HUDEP-2 (cell line): ENCODE data around the gene RRH.
A peak's percentile ranks its signal among the peaks of the same experiment; 100 is the strongest.
"Not testable (repeated sequence)": the region's sequence is repeated elsewhere in the genome, so short reads cannot be mapped to it uniquely, and the experiment has no call there.

Experiments
- DNase-seq, 76 experiments: peaks; one replicate each; lab custom pipeline; 2025; ENCODE audit not compliant: unreplicated experiment in 76 of 76; lab: John Stamatoyannopoulos, UW

RRH gene

GRCh38 chr4:109827672-109828071 is at the start of gene RRH:
TSS of gene RRH (plus strand) at chr4:109827972. CDS start at chr4:109828028, 56 bp downstream.
- no peak for DNase-seq

GRCh38 chr4:109782092-109782491 is 45.7 kb upstream of the RRH start:
- not testable (repeated sequence) for DNase-seq

GRCh38 chr4:109786846-109787245 is 40.9 kb upstream of the RRH start:
- no peak for DNase-seq

GRCh38 chr4:109787807-109788206 is 40.0 kb upstream of the RRH start:
- DNase-seq = no peak

GRCh38 chr4:109795059-109795458 is 32.7 kb upstream of the RRH start:
- DNase-seq = no peak

- no peak for DNase-seq
These were observed 28.9 kb upstream of the RRH start for GRCh38 chr4:109798866-109799265.

- DNase-seq = no peak
These were observed 26.5 kb upstream of the RRH start for GRCh38 chr4:109801099-109801789.

GRCh38 chr4:109801895-109802319 is 25.9 kb upstream of the RRH start, which contains the start of gene CFI:
TSS of gene CFI (minus strand) at chr4:109801999. CDS start at chr4:109801971, 28 bp downstream.
- DNase-seq = no peak

- peak in 33 of 76 experiments; percentile 1 to 57 (median 18) for DNase-seq
These were observed 23.7 kb upstream of the RRH start for GRCh38 chr4:109803924-109804571.

- DNase-seq = no peak
These were observed 18.1 kb upstream of the RRH start for GRCh38 chr4:109809655-109810054.

- DNase-seq = peak in 5 of 76 experiments; percentile 3 to 28 (median 17)
These were observed 17.0 kb upstream of the RRH start for GRCh38 chr4:109810552-109811387.

GRCh38 chr4:109811707-109812106 is 16.1 kb upstream of the RRH start:
- DNase-seq = no peak

- peak in 75 of 76 experiments; percentile 61 to 96 (median 90) for DNase-seq
These were observed 12.4 kb upstream of the RRH start, which contains the start of gene GAR1 for GRCh38 chr4:109815151-109816081. TSS of gene GAR1 (plus strand) at chr4:109815762. CDS start at chr4:109816165, 403 bp downstream.

- peak in 17 of 76 experiments; percentile 1 to 45 (median 7) for DNase-seq
These were observed 11.7 kb upstream of the RRH start for GRCh38 chr4:109816082-109816442.

GRCh38 chr4:109816894-109817293 is 10.9 kb upstream of the RRH start:
- DNase-seq = peak in 1 of 76 experiments; percentile 8

GRCh38 chr4:109818268-109818667 is 9.5 kb upstream of the RRH start:
- DNase-seq = no peak

GRCh38 chr4:109820563-109820962 is 7.2 kb upstream of the RRH start:
- no peak for DNase-seq

- no peak for DNase-seq
These were observed 6.6 kb upstream of the RRH start for GRCh38 chr4:109821185-109821584.

GRCh38 chr4:109826719-109827118 is 1.1 kb upstream of the RRH start:
- DNase-seq = peak in 3 of 76 experiments; percentile 4 to 27 (median 5)

GRCh38 chr4:109833756-109834155 is 6.0 kb downstream of the RRH start:
- no peak for DNase-seq
